Ectodermal cell (in vitro differentiated cells): ENCODE results near the gene ABCC10.
"Not testable (repeated sequence)": the region's sequence is repeated elsewhere in the genome, so short reads cannot be mapped to it uniquely, and the experiment has no call there.

ENCODE experiments used
- H3K27ac ChIP-seq: 2 replicates; pipeline ENCODE4 v1.7.0; 2013; ENCODE audit warnings: mild to moderate bottlenecking, low read depth, low read length; ENCODE audit not compliant: insufficient read depth, poor library complexity, severe bottlenecking
- H3K27me3 ChIP-seq: 2 replicates; pipeline ENCODE4 v1.7.0; 2013; ENCODE audit warnings: mild to moderate bottlenecking, low read length; ENCODE audit not compliant: insufficient read depth, control insufficient read depth, poor library complexity, severe bottlenecking
- H3K36me3 ChIP-seq: one replicate; pipeline ENCODE4 v1.7.0; 2013; ENCODE audit warnings: low read length; ENCODE audit not compliant: control insufficient read depth, insufficient read depth
- H3K4me1 ChIP-seq: one replicate; pipeline ENCODE4 v1.7.0; 2013; ENCODE audit warnings: low read length; ENCODE audit not compliant: control insufficient read depth, insufficient read depth
- H3K4me3 ChIP-seq: 2 replicates; pipeline ENCODE4 v1.7.0; 2013; ENCODE audit warnings: low read depth, low read length, control low read depth; ENCODE audit not compliant: insufficient read depth
- H3K9me3 ChIP-seq: 2 replicates; pipeline ENCODE4 v1.7.0; 2013; ENCODE audit warnings: mild to moderate bottlenecking, low read length, moderate library complexity; ENCODE audit not compliant: control insufficient read depth
- WGBS, 2 experiments: methylation state at CpG; one replicate each; pipeline ENCODE4 v1.1.7; 2013; ENCODE audit warnings: missing lambda C conversion rate in 2 of 2; 5-methylcytosine and 5-hydroxymethylcytosine counted together

Gene ABCC10

DNA sequence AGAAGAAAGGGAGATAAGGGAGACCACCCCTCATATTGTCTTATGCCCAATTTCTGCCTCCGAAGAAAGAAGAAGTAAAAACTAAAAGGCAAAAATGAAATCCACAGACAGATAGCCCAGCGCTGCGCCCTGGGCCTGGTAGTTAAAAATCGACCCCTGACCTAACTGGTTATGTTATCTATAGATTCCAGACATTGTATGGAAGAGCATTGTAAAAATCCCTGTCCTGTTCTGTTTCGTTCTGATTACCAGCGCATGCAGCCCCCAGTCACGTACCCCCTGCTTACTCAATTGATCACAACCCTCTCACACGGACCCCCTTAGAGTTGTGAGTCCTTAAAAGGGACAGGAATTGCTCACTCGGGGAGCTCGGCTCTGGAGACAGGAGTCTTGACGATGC is 34.2 kb upstream of the ABCC10 start:
- not testable (repeated sequence) for H3K4me1 ChIP-seq, H3K36me3 ChIP-seq, H3K9me3 ChIP-seq, H3K4me3 ChIP-seq, H3K27me3 ChIP-seq, H3K27ac ChIP-seq
- 85 to 87% methylated on average over 11 of the region's 11 CpGs for WGBS, 2 experiments

- H3K4me3 ChIP-seq = no peak overlapping the region
- no peak overlapping the region for H3K27ac ChIP-seq
- H3K36me3 ChIP-seq = no peaks in the 10 kb centered on the region
- H3K4me1 ChIP-seq = no peaks in the 10 kb centered on the region
- WGBS, 2 experiments = 91 to 93% methylated on average over 5 of the region's 5 CpGs
- H3K27me3 ChIP-seq = no peaks in the 10 kb centered on the region
- H3K9me3 ChIP-seq = no peaks in the 10 kb centered on the region
These were observed 33.7 kb upstream of the ABCC10 start for GRCh38 chr6:43393602-43394001.

DNA sequence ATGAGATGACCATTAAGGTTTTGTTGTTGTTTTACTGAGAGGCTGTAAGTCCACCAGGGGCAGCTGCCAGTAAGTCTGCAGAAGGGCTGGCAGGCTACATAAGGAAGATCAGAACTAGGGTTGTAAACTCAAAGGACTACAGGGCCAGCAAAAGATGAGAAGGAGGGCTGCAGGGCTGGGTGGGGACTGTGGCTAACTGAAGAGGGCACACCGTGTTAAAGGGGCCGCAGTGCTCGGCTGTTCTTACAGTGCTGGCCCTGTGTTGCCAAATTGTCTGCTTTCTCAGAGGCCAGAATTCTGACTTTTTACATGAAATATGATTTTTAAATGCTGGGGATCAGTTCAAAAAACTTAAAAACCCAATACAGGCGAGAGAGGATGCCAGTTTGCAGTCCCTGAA is 32.4 kb upstream of the ABCC10 start:
- Histone ChIP-seq H3K27me3 (no peaks in the 10 kb centered on the region), H3K4me1 (no peaks in the 10 kb centered on the region), H3K27ac (no peak overlapping the region), H3K36me3 (no peaks in the 10 kb centered on the region), H3K9me3 (no peaks in the 10 kb centered on the region), H3K4me3 (no peak overlapping the region)
- 96 to 97% methylated on average over 4 of the region's 4 CpGs for WGBS, 2 experiments

GRCh38 chr6:43395776-43396175 is 31.6 kb upstream of the ABCC10 start:
- 75 to 79% methylated on average over 4 of the region's 4 CpGs for WGBS, 2 experiments
- H3K4me3 ChIP-seq = no peak overlapping the region
- H3K27me3 ChIP-seq = no peaks in the 10 kb centered on the region
- H3K4me1 ChIP-seq = no peaks in the 10 kb centered on the region
- H3K36me3 ChIP-seq = no peaks in the 10 kb centered on the region
- no peaks in the 10 kb centered on the region for H3K9me3 ChIP-seq
- no peak overlapping the region for H3K27ac ChIP-seq

DNA sequence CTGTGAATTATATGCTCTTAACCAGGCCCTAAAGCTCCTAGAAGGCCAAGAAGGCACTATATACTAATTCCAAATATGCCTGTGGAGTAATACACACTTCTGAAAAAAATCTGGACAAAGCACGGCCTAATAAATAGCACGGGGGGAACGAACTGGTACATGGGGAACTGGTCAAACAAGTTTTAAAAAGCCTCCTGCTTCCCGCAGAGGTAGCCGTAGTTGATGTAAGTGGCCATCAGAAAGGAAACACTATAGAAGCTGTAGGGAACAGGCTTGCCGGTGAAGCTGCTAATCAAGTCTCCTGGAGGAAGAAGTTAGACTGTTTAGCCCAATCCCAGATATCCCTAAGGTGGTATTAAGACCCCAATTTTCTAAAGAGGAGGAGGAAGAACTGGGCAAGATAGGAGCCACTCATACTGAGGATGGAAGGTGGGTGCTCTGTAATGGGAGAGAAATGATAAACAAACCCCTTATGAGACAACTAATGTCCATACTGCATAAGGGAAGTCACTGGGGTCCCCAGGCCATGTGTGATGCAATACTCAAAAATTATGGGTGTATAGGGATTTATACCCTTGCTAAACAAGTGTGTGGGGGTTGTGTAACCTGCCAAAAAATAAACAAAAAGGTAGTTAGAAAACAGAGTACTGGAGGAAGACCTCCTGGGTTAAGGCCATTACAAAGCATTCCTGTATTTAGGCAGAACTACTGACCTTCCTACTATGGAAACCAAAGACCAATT is 30.8 kb upstream of the ABCC10 start:
- 89 to 90% methylated on average over 6 of the region's 6 CpGs for WGBS, 2 experiments

GRCh38 chr6:43399932-43400487 is 27.3 kb upstream of the ABCC10 start:
- H3K36me3 ChIP-seq = no peaks in the 10 kb centered on the region
- H3K4me1 ChIP-seq = no peaks in the 10 kb centered on the region
- H3K4me3 ChIP-seq = no peak overlapping the region
- WGBS, 2 experiments = 47 to 73% methylated on average over 1 to 3 of the region's 3 CpGs
- H3K27me3 ChIP-seq = no peaks in the 10 kb centered on the region
- no peaks in the 10 kb centered on the region for H3K9me3 ChIP-seq
- H3K27ac ChIP-seq = no peak overlapping the region

More for the DNA sequence above, 30.8 kb upstream of the ABCC10 start:
- Histone ChIP-seq H3K9me3 (no peaks in the 10 kb centered on the region), H3K36me3 (no peaks in the 10 kb centered on the region), H3K27ac (no peak overlapping the region), H3K4me3 (no peak overlapping the region), H3K4me1 (no peaks in the 10 kb centered on the region), H3K27me3 (no peaks in the 10 kb centered on the region)

- no peaks in the 10 kb centered on the region for H3K4me1 ChIP-seq
- no peaks in the 10 kb centered on the region for H3K27me3 ChIP-seq
- WGBS, 2 experiments = 92 to 93% methylated on average over 3 of the region's 3 CpGs
- no peaks in the 10 kb centered on the region for H3K36me3 ChIP-seq
- H3K27ac ChIP-seq = no peak overlapping the region
- no peak overlapping the region for H3K4me3 ChIP-seq
- H3K9me3 ChIP-seq = no peaks in the 10 kb centered on the region
These were observed 25.6 kb upstream of the ABCC10 start for GRCh38 chr6:43401730-43402129.

- H3K27ac ChIP-seq = no peak overlapping the region
- no peaks in the 10 kb centered on the region for H3K9me3 ChIP-seq
- H3K27me3 ChIP-seq = no peaks in the 10 kb centered on the region
- H3K4me1 ChIP-seq = no peaks in the 10 kb centered on the region
- no peak overlapping the region for H3K4me3 ChIP-seq
- no peaks in the 10 kb centered on the region for H3K36me3 ChIP-seq
- 88% methylated on average over 1 of the region's 1 CpG for WGBS, 2 experiments
These were observed 24.5 kb upstream of the ABCC10 start for GRCh38 chr6:43402820-43403219.

- 68 to 75% methylated on average over 3 of the region's 3 CpGs for WGBS, 2 experiments
- H3K9me3 ChIP-seq = no peaks in the 10 kb centered on the region
- no peaks in the 10 kb centered on the region for H3K27me3 ChIP-seq
- no peak overlapping the region for H3K4me3 ChIP-seq
- H3K4me1 ChIP-seq = no peaks in the 10 kb centered on the region
- H3K36me3 ChIP-seq = no peaks in the 10 kb centered on the region
- no peak overlapping the region for H3K27ac ChIP-seq
These were observed 22.0 kb upstream of the ABCC10 start for GRCh38 chr6:43405354-43405753.

DNA sequence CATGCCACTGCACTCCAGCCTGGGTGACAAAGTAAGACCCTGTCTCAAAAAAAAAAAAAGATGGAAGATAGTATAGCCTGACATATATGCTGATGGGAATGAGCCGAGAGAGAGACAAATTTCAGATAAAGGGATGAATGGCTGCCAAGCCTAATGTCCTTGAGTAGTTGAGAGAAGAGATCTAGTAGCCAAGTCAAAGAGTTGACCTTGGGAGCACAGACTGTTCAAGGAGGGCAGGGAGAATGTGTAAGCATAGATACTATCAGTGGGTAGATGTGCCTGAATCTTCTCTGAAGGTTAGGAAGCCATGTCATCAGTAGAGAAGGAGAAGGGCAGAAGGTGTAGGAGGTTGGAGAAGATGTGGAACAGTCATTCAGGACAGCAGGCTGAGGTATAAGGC is 20.0 kb upstream of the ABCC10 start:
- H3K27ac ChIP-seq = no peak overlapping the region
- H3K36me3 ChIP-seq = no peaks in the 10 kb centered on the region
- no peaks in the 10 kb centered on the region for H3K9me3 ChIP-seq
- no peaks in the 10 kb centered on the region for H3K27me3 ChIP-seq
- H3K4me1 ChIP-seq = no peaks in the 10 kb centered on the region
- H3K4me3 ChIP-seq = no peak overlapping the region
- WGBS, 2 experiments = 89 to 99% methylated on average over 1 of the region's 1 CpG
